B cell (primary cell): Measurements from ENCODE around the gene SLC9A5. TPM values are rescaled to one million over a fixed set of nuclear protein-coding genes. Genes with fewer than 3 reads are reported as not detected.

Source experiments
- ATAC-seq: fragments of 200-7000 bp; cut with Tn5 transposase; one replicate; pipeline ENCODE4 v1.10.0; 2021; ENCODE audit warnings: low read depth, mild to moderate bottlenecking, moderate number of reproducible peaks, moderate library complexity
- CTCF ChIA-PET: fragments of 350-600 bp; sonication (Branson Sonifier 250); formaldehyde crosslinking; loops from one replicate; lab custom pipeline; 2021; ENCODE audit warnings: antibody characterized with exemption, inconsistent platforms; lab: Charles Lee
- POLR2A ChIA-PET: fragments of 350-600 bp; sonication (Branson Sonifier 250); formaldehyde crosslinking; loops from one replicate; lab custom pipeline; 2021; ENCODE audit warnings: antibody characterized with exemption; lab: Charles Lee
- DNase-seq: peaks from one replicate; pipeline ENCODE4 v3.0.0; 2013
- H2AFZ ChIP-seq: 2 replicates; pipeline ENCODE4 v1.6.1; 2012; ENCODE audit warnings: mild to moderate bottlenecking, low read depth, low read length; ENCODE audit not compliant: insufficient read depth, poor library complexity, severe bottlenecking
- H3K27ac ChIP-seq, 2 donors: 1 replicate in 1 of 2; 2 replicates in 1 of 2; pipeline ENCODE4 v1.5.1; 2012 to 2013; ENCODE audit warnings: low read length in 2 of 2, mild to moderate bottlenecking in 2 of 2, moderate library complexity in 1 of 2
- H3K27me3 ChIP-seq, 4 experiments: fragments of 200-600 bp in 1 of 4; sonication (generic) in 1 of 4; replicated peaks in 1 of 4; 1 replicate in 2 of 4; 2 replicates in 2 of 4; pipeline versions ENCODE4 v1.6.1 to v1.7.0; 2013 to 2016; ENCODE audit warnings: low read length in 3 of 4, mild to moderate bottlenecking in 2 of 4, mixed read lengths in 1 of 4, moderate library complexity in 1 of 4; ENCODE audit not compliant: insufficient read depth in 4 of 4, control insufficient read depth in 3 of 4; ENCODE audit errors: control extremely low read depth in 1 of 4
- H3K36me3 ChIP-seq, 2 experiments: replicated peaks in 1 of 2; 1 replicate in 1 of 2; 2 replicates in 1 of 2; pipeline versions ENCODE4 v1.6.1 to v1.7.1; 2013; ENCODE audit warnings: low read length in 1 of 2; ENCODE audit not compliant: insufficient read depth in 2 of 2, control insufficient read depth in 1 of 2; ENCODE audit errors: control extremely low read depth in 1 of 2, extremely low read depth in 1 of 2
- H3K4me1 ChIP-seq, 2 donors: fragments of 200-600 bp in 1 of 2; sonication (generic) in 1 of 2; 1 replicate in 1 of 2; 2 replicates in 1 of 2; pipeline versions ENCODE4 v1.5.1 to v1.6.1; 2013 to 2017; ENCODE audit warnings: low read length in 2 of 2; ENCODE audit not compliant: control insufficient read depth in 2 of 2, insufficient read depth in 2 of 2
- H3K4me2 ChIP-seq: replicated peaks from 2 replicates; pipeline ENCODE3; 2012; ENCODE audit warnings: mild to moderate bottlenecking, low read depth, low read length; ENCODE audit not compliant: poor library complexity, severe bottlenecking
- H3K4me3 ChIP-seq, 5 experiments: fragments of 200-600 bp in 1 of 5; sonication (generic) in 1 of 5; 1 replicate in 3 of 5; 2 replicates in 2 of 5; pipeline versions ENCODE4 v1.5.1 to v1.7.0; 2011 to 2016; ENCODE audit warnings: low read length in 4 of 5, mild to moderate bottlenecking in 4 of 5, low read depth in 2 of 5, control low read depth in 1 of 5, moderate library complexity in 1 of 5; ENCODE audit not compliant: insufficient read depth in 1 of 5; ENCODE audit errors: control extremely low read depth in 1 of 5, extremely low read depth in 1 of 5
- H3K79me2 ChIP-seq: fragments of 200-600 bp; sonication (generic); one replicate; pipeline ENCODE4 v1.6.0; 2016; ENCODE audit warnings: low read length; ENCODE audit not compliant: control insufficient read depth, insufficient read depth
- H3K9ac ChIP-seq: fragments of 200-600 bp; sonication (generic); 2 replicates; pipeline ENCODE4 v1.6.1; 2017; ENCODE audit warnings: mild to moderate bottlenecking, low read length, moderate library complexity
- H3K9me3 ChIP-seq, 3 donors: one replicate each; pipeline versions ENCODE4 v1.6.1 to v1.7.1; 2013; ENCODE audit warnings: low read length in 2 of 3; ENCODE audit not compliant: control insufficient read depth in 2 of 3, insufficient read depth in 1 of 3; ENCODE audit errors: control extremely low read depth in 1 of 3
- H4K20me1 ChIP-seq: 2 replicates; pipeline ENCODE4 v1.6.0; 2012; ENCODE audit warnings: mild to moderate bottlenecking, low read length; ENCODE audit not compliant: insufficient read depth, control insufficient read depth, poor library complexity, severe bottlenecking
- H3K27ac Mint-ChIP-seq: one replicate; pipeline ENCODE4 v1.8.0; 2021; ENCODE audit warnings: mixed read lengths
- H3K27me3 Mint-ChIP-seq: one replicate; pipeline ENCODE4 v1.8.0; 2021; ENCODE audit warnings: mixed read lengths
- H3K4me1 Mint-ChIP-seq: one replicate; pipeline ENCODE4 v1.8.0; 2021; ENCODE audit warnings: mixed read lengths
- H3K4me3 Mint-ChIP-seq: one replicate; pipeline ENCODE4 v1.8.0; 2021; ENCODE audit warnings: mixed read lengths
- H3K9me3 Mint-ChIP-seq: one replicate; pipeline ENCODE4 v1.8.0; 2022; ENCODE audit warnings: mixed read lengths; ENCODE audit not compliant: insufficient read depth
- CTCF ChIP-seq: fragments of 200-600 bp; IDR thresholded peaks from one replicate; pipeline ENCODE4 v1.8.0; 2022; ENCODE audit warnings: antibody characterized with exemption, mild to moderate bottlenecking
- EZH2 ChIP-seq: IDR thresholded peaks from 2 replicates; pipeline ENCODE4 v1.6.1; 2012; ENCODE audit warnings: borderline replicate concordance, low read depth, mild to moderate bottlenecking, moderate library complexity, low read length; ENCODE audit not compliant: insufficient read depth, poor library complexity, severe bottlenecking
- WGBS: methylation state at CpG from one replicate; pipeline ENCODE4 v1.1.5; 2013; ENCODE audit warnings: missing lambda C conversion rate; ENCODE audit not compliant: insufficient coverage; 5-methylcytosine and 5-hydroxymethylcytosine counted together
- intact Hi-C: fragments of 100-400 bp; cut with micrococcal nuclease; formaldehyde crosslinking; loops from one replicate; pipeline ENCODE4 v1.10.0; 2022
- polyA plus RNA-seq: library from polyadenylated mRNA; depleted of rRNA; stranded (reverse); fragments of >200 nt; gene quantifications from 2 replicates; pipeline ENCODE4 v1.2.3, GENCODE V29; 2012
- total RNA-seq, 2 donors: library from RNA; stranded (reverse); fragments of 120-200 nt in 1 of 2; gene quantifications; 1 replicate in 1 of 2; 2 replicates in 1 of 2; pipeline versions ENCODE4 v1.2.3 to v1.2.4, GENCODE V29; 2013 to 2022

Gene SLC9A5
- total and polyA plus RNA-seq, 2 donors (not counting 1 experiment from before 2014, with no cell fraction given) = 1.7 TPM

- H3K4me3 Mint-ChIP-seq = peak overlapping the region; percentile 100
- peak overlapping the region; percentile 77 to 99 (median 86) for H3K4me3 ChIP-seq
- ATAC-seq = no peak
Measured at GRCh38 chr16:67227567-67227921, 21.2 kb upstream of the SLC9A5 start.

More at GRCh38 chr16:67227567-67227921, 21.2 kb upstream of the SLC9A5 start:
- Histone ChIP-seq H4K20me1 (peaks cover 19% of the 10 kb centered on the region), H3K9ac (peak overlapping the region; percentile 83), H3K27ac (peak overlapping the region; percentile 52 to 82), H3K4me2 (peak overlapping the region; percentile 86), H3K79me2 (peaks cover 17% of the 10 kb centered on the region), H2AFZ (peak overlapping the region; percentile 92), H3K4me1 (peaks cover 15 to 22% of the 10 kb centered on the region in 2 donors), H3K27me3 (no peaks in the 10 kb centered on the region), H3K36me3 (peaks cover 2 to 34% of the 10 kb centered on the region in 2 experiments), H3K9me3 (no peaks in the 10 kb centered on the region)
- H3K27ac Mint-ChIP-seq = peak overlapping the region; percentile 100
- no peaks in the 10 kb centered on the region for H3K9me3 Mint-ChIP-seq
- H3K27me3 Mint-ChIP-seq = no peaks in the 10 kb centered on the region
- 13% methylated on average over 8 of the region's 12 CpGs for WGBS
- H3K4me1 Mint-ChIP-seq = peaks cover 29% of the 10 kb centered on the region
- intact Hi-C loops = loop anchor here (1.0 to 2.0 kb wide), 5 partner anchors 20 to 619 kb away; partner anchors contain the start of genes CENPT, E2F4, FBXL8 and FHOD1
- ChIA-PET CTCF (interaction anchor here (0.7 to 4.2 kb wide), 10 partner anchors 18 to 262 kb away, joined by 3 to 33 read pairs (median 3); partner anchors contain the start of genes FHOD1, KCTD19, LRRC36 and SLC9A5), POLR2A (interaction anchor here (2.3 to 3.7 kb wide), 2 partner anchors 17 to 20 kb away, joined by 27 to 30 read pairs; partner anchors contain the start of genes FHOD1 and SLC9A5)
- no peak for DNase-seq
- no peak for TF ChIP-seq EZH2
- no peak for TF ChIP-seq CTCF
